Activated T-helper 1 cell treated with anti-CD3 and anti-CD28 coated beads, Interleukin-12 subunit alpha, Interleukin-12 subunit beta, Interleukin-2, Interleukin-4 antibody, amounts not matched to agents 30 ng/mL and 10 ng/mL and 1 ng/mL, durations not matched to agents 14 hours and 24 hours and 36 hours (primary cell): ENCODE results near the gene NDUFA6. TPM values are rescaled to one million over a fixed set of nuclear protein-coding genes. Genes with fewer than 3 reads are reported as not detected.
A peak's percentile ranks its signal among the peaks of the same experiment; 100 is the strongest.
"Not testable (repeated sequence)": the region's sequence is repeated elsewhere in the genome, so short reads cannot be mapped to it uniquely, and the experiment has no call there.

Source experiments
- DNase-seq: peaks from one replicate; pipeline ENCODE4 v3.0.0; 2021; ENCODE audit warnings: low spot score
- H3K27ac Mint-ChIP-seq: one replicate; pipeline ENCODE4 v1.8.0; 2021; ENCODE audit warnings: mild to moderate bottlenecking, mixed read lengths
- H3K27me3 Mint-ChIP-seq: one replicate; pipeline ENCODE4 v1.8.0; 2022; ENCODE audit warnings: mild to moderate bottlenecking, moderate library complexity, mixed read lengths; ENCODE audit not compliant: insufficient read depth
- H3K36me3 Mint-ChIP-seq: one replicate; pipeline ENCODE4 v1.8.0; 2021; ENCODE audit warnings: low read depth, mixed read lengths
- H3K4me1 Mint-ChIP-seq: one replicate; pipeline ENCODE4 v1.8.0; 2021; ENCODE audit warnings: low read depth, mixed read lengths
- H3K4me3 Mint-ChIP-seq: one replicate; pipeline ENCODE4 v1.8.0; 2021; ENCODE audit warnings: mild to moderate bottlenecking, moderate library complexity, mixed read lengths
- H3K9me3 Mint-ChIP-seq: one replicate; pipeline ENCODE4 v1.8.0; 2021; ENCODE audit warnings: mixed read lengths
- intact Hi-C: fragments of 100-400 bp; cut with micrococcal nuclease; formaldehyde crosslinking; loops from one replicate; pipeline ENCODE4 v1.15.1; 2024
- total RNA-seq: library from RNA; stranded (reverse); gene quantifications from 2 replicates; pipeline ENCODE4 v1.2.3, GENCODE V29; 2022

The NDUFA6 gene
- total RNA-seq, 1 donor from 2014 or later, result 85.8 TPM

- H3K9me3 Mint-ChIP-seq, H3K36me3 Mint-ChIP-seq, H3K27ac Mint-ChIP-seq, DNase-seq, intact Hi-C loops, H3K4me3 Mint-ChIP-seq, H3K27me3 Mint-ChIP-seq, H3K4me1 Mint-ChIP-seq: not testable (repeated sequence)
These were observed 38.5 kb upstream of the NDUFA6 start for GRCh38 chr22:42128776-42129694.

- H3K4me1 Mint-ChIP-seq, H3K27ac Mint-ChIP-seq, H3K9me3 Mint-ChIP-seq, H3K36me3 Mint-ChIP-seq, H3K4me3 Mint-ChIP-seq, intact Hi-C loops, DNase-seq, H3K27me3 Mint-ChIP-seq: not testable (repeated sequence)
These were observed 37.4 kb upstream of the NDUFA6 start for GRCh38 chr22:42128007-42128406.

- intact Hi-C loops, result no loop called here
- no peak for DNase-seq
- Mint-ChIP-seq H3K4me3 (no peak overlapping the region), H3K27ac (no peak overlapping the region), H3K9me3 (no peaks in the 10 kb centered on the region), H3K36me3 (no peaks in the 10 kb centered on the region), H3K4me1 (no peaks in the 10 kb centered on the region), H3K27me3 (no peaks in the 10 kb centered on the region)
These were observed 37.0 kb upstream of the NDUFA6 start for GRCh38 chr22:42127606-42128005.

- DNase-seq, H3K36me3 Mint-ChIP-seq, H3K9me3 Mint-ChIP-seq, H3K27ac Mint-ChIP-seq, intact Hi-C loops, H3K4me3 Mint-ChIP-seq, H3K27me3 Mint-ChIP-seq: not testable (repeated sequence)
- H3K4me1 Mint-ChIP-seq, result peaks cover 38% of the 10 kb centered on the region
These were observed 33.0 kb upstream of the NDUFA6 start for GRCh38 chr22:42123529-42123928.

GRCh38 chr22:42120231-42121021, 29.9 kb upstream of the NDUFA6 start:
- Mint-ChIP-seq H3K4me3 (peak overlapping the region; percentile 74), H3K27ac (peak overlapping the region; percentile 86), H3K9me3 (peaks cover 13% of the 10 kb centered on the region), H3K4me1 (peaks cover 44% of the 10 kb centered on the region)
- intact Hi-C loops, result loop anchor here (2.0 kb wide), 2 partner anchors 30 to 154 kb away; partner anchors contain the start of gene NDUFA6
- DNase-seq, result peak; percentile 44
- not testable (repeated sequence) for H3K27me3 Mint-ChIP-seq, H3K36me3 Mint-ChIP-seq

GRCh38 chr22:42116848-42117424, 26.4 kb upstream of the NDUFA6 start:
- H3K36me3 Mint-ChIP-seq, result peaks cover 6% of the 10 kb centered on the region
- DNase-seq, result no peak
- H3K27me3 Mint-ChIP-seq, result peaks cover 2% of the 10 kb centered on the region
- peaks cover 39% of the 10 kb centered on the region for H3K4me1 Mint-ChIP-seq
- H3K9me3 Mint-ChIP-seq, result peaks cover 28% of the 10 kb centered on the region
- H3K27ac Mint-ChIP-seq, result peak overlapping the region; percentile 18
- intact Hi-C loops, result no loop called here
- H3K4me3 Mint-ChIP-seq, result no peak overlapping the region

- peaks cover 28% of the 10 kb centered on the region for H3K9me3 Mint-ChIP-seq
- H3K4me3 Mint-ChIP-seq, H3K27ac Mint-ChIP-seq: not testable (repeated sequence)
These were observed 24.9 kb upstream of the NDUFA6 start for GRCh38 chr22:42115420-42115830.

GRCh38 chr22:42114721-42115120, 24.1 kb upstream of the NDUFA6 start:
- H3K4me1 Mint-ChIP-seq, result peaks cover 18% of the 10 kb centered on the region
- peaks cover 28% of the 10 kb centered on the region for H3K9me3 Mint-ChIP-seq
- H3K27me3 Mint-ChIP-seq, result peaks cover 3% of the 10 kb centered on the region
- intact Hi-C loops, result no loop called here
- no peak overlapping the region for H3K27ac Mint-ChIP-seq
- peaks cover 6% of the 10 kb centered on the region for H3K36me3 Mint-ChIP-seq
- no peak for DNase-seq
- no peak overlapping the region for H3K4me3 Mint-ChIP-seq

More at GRCh38 chr22:42115420-42115830, 24.9 kb upstream of the NDUFA6 start:
- H3K36me3 Mint-ChIP-seq, H3K27me3 Mint-ChIP-seq, DNase-seq, intact Hi-C loops: not testable (repeated sequence)
- H3K4me1 Mint-ChIP-seq, result peaks cover 25% of the 10 kb centered on the region

GRCh38 chr22:42112793-42113192, 22.2 kb upstream of the NDUFA6 start:
- H3K4me3 Mint-ChIP-seq, H3K27ac Mint-ChIP-seq, H3K36me3 Mint-ChIP-seq, intact Hi-C loops, H3K27me3 Mint-ChIP-seq, H3K4me1 Mint-ChIP-seq, DNase-seq: not testable (repeated sequence)
- peaks cover 28% of the 10 kb centered on the region for H3K9me3 Mint-ChIP-seq

- Mint-ChIP-seq H3K27me3 (peaks cover 4% of the 10 kb centered on the region), H3K4me1 (no peaks in the 10 kb centered on the region), H3K9me3 (peaks cover 26% of the 10 kb centered on the region), H3K4me3 (no peak overlapping the region), H3K36me3 (peaks cover 7% of the 10 kb centered on the region), H3K27ac (no peak overlapping the region)
- intact Hi-C loops, result no loop called here
- DNase-seq, result no peak
These were observed 21.2 kb upstream of the NDUFA6 start for GRCh38 chr22:42111798-42112197.

- Mint-ChIP-seq H3K27ac (no peak overlapping the region), H3K27me3 (peaks cover 4% of the 10 kb centered on the region), H3K4me1 (no peaks in the 10 kb centered on the region), H3K36me3 (peaks cover 9% of the 10 kb centered on the region), H3K4me3 (no peak overlapping the region), H3K9me3 (peaks cover 19% of the 10 kb centered on the region)
- intact Hi-C loops, result no loop called here
- DNase-seq, result no peak
These were observed 18.3 kb upstream of the NDUFA6 start for GRCh38 chr22:42108848-42109247.

GRCh38 chr22:42104332-42104860, 13.8 kb upstream of the NDUFA6 start:
- H3K4me1 Mint-ChIP-seq, H3K4me3 Mint-ChIP-seq, intact Hi-C loops, H3K27ac Mint-ChIP-seq, DNase-seq, H3K27me3 Mint-ChIP-seq: not testable (repeated sequence)
- Mint-ChIP-seq H3K36me3 (peaks cover 21% of the 10 kb centered on the region), H3K9me3 (peaks cover 37% of the 10 kb centered on the region)
